GM23338 (cell line): Measurements from ENCODE around the gene MAP2K7. TPM values are rescaled to one million over a fixed set of nuclear protein-coding genes. Genes with fewer than 3 reads are reported as not detected.
A peak's percentile ranks its signal among the peaks of the same experiment; 100 is the strongest.

ENCODE experiments used
- ATAC-seq: fragments of 200-7000 bp; cut with Tn5 transposase; 3 replicates; pipeline ENCODE4 v1.9.1; 2020
- DNase-seq: peaks from one replicate; pipeline ENCODE4 v3.0.0-alpha.2; 2015; ENCODE audit warnings: low spot score
- H2AFZ ChIP-seq: fragments of 200-600 bp; sonication (generic); 2 replicates; pipeline ENCODE4 v1.8.0; 2016; ENCODE audit warnings: antibody characterized with exemption, mild to moderate bottlenecking, moderate library complexity
- H3F3A ChIP-seq: fragments of 200-600 bp; sonication (generic); replicated peaks from 2 replicates; pipeline ENCODE4 v1.8.0; 2017; ENCODE audit warnings: antibody characterized with exemption, mixed run types, low read depth
- H3K27ac ChIP-seq: fragments of 200-600 bp; sonication (generic); 2 replicates; pipeline ENCODE4 v1.6.1; 2016; ENCODE audit warnings: low read depth
- H3K27me3 ChIP-seq: fragments of 200-600 bp; sonication (generic); 2 replicates; pipeline ENCODE4 v1.8.0; 2016; ENCODE audit warnings: mild to moderate bottlenecking, mixed run types, moderate library complexity; ENCODE audit not compliant: insufficient read depth
- H3K36me3 ChIP-seq: fragments of 200-600 bp; sonication (generic); 2 replicates; pipeline ENCODE4 v1.8.0; 2016; ENCODE audit warnings: mild to moderate bottlenecking; ENCODE audit not compliant: insufficient read depth
- H3K4me1 ChIP-seq: fragments of 200-600 bp; sonication (generic); 2 replicates; pipeline ENCODE4 v1.8.0; 2016; ENCODE audit warnings: mild to moderate bottlenecking, moderate library complexity; ENCODE audit not compliant: insufficient read depth
- H3K4me2 ChIP-seq: fragments of 200-600 bp; sonication (generic); 2 replicates; pipeline ENCODE4 v1.7.1; 2017; ENCODE audit warnings: mixed run types
- H3K4me3 ChIP-seq: fragments of 200-600 bp; sonication (generic); 2 replicates; pipeline ENCODE4 v1.6.1; 2016; ENCODE audit warnings: mixed run types
- H3K79me2 ChIP-seq: fragments of 200-600 bp; sonication (generic); replicated peaks from 2 replicates; pipeline ENCODE4 v1.8.0; 2017; ENCODE audit warnings: mild to moderate bottlenecking; ENCODE audit not compliant: insufficient read depth
- H3K9me2 ChIP-seq: fragments of 200-600 bp; sonication (generic); 2 replicates; pipeline ENCODE4 v1.8.0; 2017; ENCODE audit not compliant: insufficient read depth
- H4K20me1 ChIP-seq: fragments of 200-600 bp; sonication (generic); replicated peaks from 2 replicates; pipeline ENCODE4 v1.8.0; 2017; ENCODE audit warnings: mild to moderate bottlenecking; ENCODE audit not compliant: insufficient read depth
- H3K27ac Mint-ChIP-seq: 2 replicates; pipeline ENCODE4 v1.8.0; 2020; ENCODE audit warnings: inconsistent platforms, mild to moderate bottlenecking, moderate library complexity, mixed read lengths
- H3K27me3 Mint-ChIP-seq: 3 replicates; pipeline ENCODE4 v1.8.0; 2022; ENCODE audit warnings: low read depth, mild to moderate bottlenecking, moderate library complexity, mixed read lengths, inconsistent platforms; ENCODE audit not compliant: insufficient read depth, poor library complexity
- H3K36me3 Mint-ChIP-seq: 3 replicates; pipeline ENCODE4 v1.8.0; 2021; ENCODE audit warnings: low read depth, mild to moderate bottlenecking, inconsistent platforms, moderate library complexity, mixed read lengths
- H3K4me1 Mint-ChIP-seq: 3 replicates; pipeline ENCODE4 v1.8.0; 2020; ENCODE audit warnings: mild to moderate bottlenecking, inconsistent platforms, mixed read lengths
- H3K4me3 Mint-ChIP-seq: 3 replicates; pipeline ENCODE4 v1.8.0; 2021; ENCODE audit warnings: moderate library complexity, mild to moderate bottlenecking, inconsistent platforms, mixed read lengths
- H3K9me3 Mint-ChIP-seq: 3 replicates; pipeline ENCODE4 v1.8.0; 2020; ENCODE audit warnings: moderate library complexity, mild to moderate bottlenecking, inconsistent platforms, mixed read lengths
- CREB1 ChIP-seq: fragments of 250-450 bp; sonication (Bioruptor Pico); IDR thresholded peaks from 2 replicates; pipeline ENCODE4 v1.5.0; 2020; ENCODE audit warnings: low read depth, mild to moderate bottlenecking, moderate library complexity
- CTCF ChIP-seq, 2 experiments: fragments of 200-600 bp in 1 of 2; sonication (generic) in 1 of 2; conservative IDR thresholded peaks; 2 replicates each; pipeline versions ENCODE4 v1.5.1 to v1.6.1; 2016 to 2017; ENCODE audit warnings: antibody characterized with exemption in 2 of 2, low read depth in 2 of 2, mild to moderate bottlenecking in 2 of 2, moderate library complexity in 1 of 2
- EZH2 ChIP-seq: fragments of 200-600 bp; sonication (generic); IDR thresholded peaks from one replicate; pipeline ENCODE4 v1.8.0; 2017; ENCODE audit warnings: antibody characterized with exemption, mild to moderate bottlenecking, low read depth; ENCODE audit not compliant: unreplicated experiment
- JUNB ChIP-seq: IDR thresholded peaks from one replicate; pipeline ENCODE4 v1.6.1; 2016; ENCODE audit warnings: antibody characterized with exemption; ENCODE audit not compliant: unreplicated experiment
- NANOG ChIP-seq: IDR thresholded peaks from 2 replicates; pipeline ENCODE4 v1.6.1; 2016; ENCODE audit warnings: antibody characterized with exemption, borderline replicate concordance
- POLR2AphosphoS5 ChIP-seq: IDR thresholded peaks from 2 replicates; pipeline ENCODE4 v1.6.1; 2016; ENCODE audit warnings: antibody characterized with exemption, low read depth
- STAT1 ChIP-seq: IDR thresholded peaks from one replicate; pipeline ENCODE4 v1.6.1; 2016; ENCODE audit warnings: antibody characterized with exemption; ENCODE audit not compliant: unreplicated experiment
- ZNF331 ChIP-seq: fragments of 250-450 bp; sonication (Bioruptor Pico); IDR thresholded peaks from 2 replicates; pipeline ENCODE4 v1.5.0; 2020; ENCODE audit warnings: low read depth, mild to moderate bottlenecking, moderate library complexity
- polyA plus RNA-seq: library from polyadenylated mRNA; unstranded; fragments of >200 nt; fragmentation: Nextera tagmentation; extraction: Ambion mirVana; gene quantifications from 2 replicates; pipeline ENCODE4 v1.2.1, GENCODE V29; 2016
- total RNA-seq: library from RNA; depleted of rRNA; stranded (reverse); fragments of >200 nt; shearing (Covaris generic); gene quantifications from 2 replicates; pipeline ENCODE4 v1.2.3, GENCODE V29; 2014

The MAP2K7 gene
- total and polyA plus RNA-seq, 2 experiments from 2014 or later, result 11.3 to 22.6 TPM

- Mint-ChIP-seq H3K27me3 (peaks cover 9% of the 10 kb centered on the region), H3K4me1 (no peaks in the 10 kb centered on the region; the same call in 2 of the 3 replicates), H3K36me3 (peaks cover 74% of the 10 kb centered on the region), H3K27ac (no peak overlapping the region), H3K4me3 (no peak overlapping the region), H3K9me3 (no peaks in the 10 kb centered on the region)
- Histone ChIP-seq H3F3A (peaks cover 24% of the 10 kb centered on the region), H4K20me1 (peaks cover 14% of the 10 kb centered on the region; the same call in 1 of the 2 replicates), H3K4me1 (no peaks in the 10 kb centered on the region), H3K27ac (no peak overlapping the region), H3K27me3 (no peaks in the 10 kb centered on the region), H3K36me3 (peaks cover 28% of the 10 kb centered on the region; the same call in 1 of the 2 replicates), H3K4me2 (no peak overlapping the region), H3K79me2 (peaks cover 7% of the 10 kb centered on the region; the same call in 1 of the 2 replicates), H3K4me3 (no peak overlapping the region), H3K9me2 (no peaks in the 10 kb centered on the region), H2AFZ (no peak overlapping the region)
- DNase-seq (peak; percentile 41), ATAC-seq (peak; percentile 48)
- TF ChIP-seq CTCF (conservative IDR thresholded peaks at IDR 0.05; ENCODE audit: low read depth in 2 of 2), result peak; percentile 56 to 60
- TF ChIP-seq STAT1, result no peak
Measured at GRCh38 chr19:7933411-7933810, 29.7 kb downstream of the MAP2K7 start.

- DNase-seq, result no peak
Measured at GRCh38 chr19:7933828-7934725, 30.4 kb downstream of the MAP2K7 start.

DNA sequence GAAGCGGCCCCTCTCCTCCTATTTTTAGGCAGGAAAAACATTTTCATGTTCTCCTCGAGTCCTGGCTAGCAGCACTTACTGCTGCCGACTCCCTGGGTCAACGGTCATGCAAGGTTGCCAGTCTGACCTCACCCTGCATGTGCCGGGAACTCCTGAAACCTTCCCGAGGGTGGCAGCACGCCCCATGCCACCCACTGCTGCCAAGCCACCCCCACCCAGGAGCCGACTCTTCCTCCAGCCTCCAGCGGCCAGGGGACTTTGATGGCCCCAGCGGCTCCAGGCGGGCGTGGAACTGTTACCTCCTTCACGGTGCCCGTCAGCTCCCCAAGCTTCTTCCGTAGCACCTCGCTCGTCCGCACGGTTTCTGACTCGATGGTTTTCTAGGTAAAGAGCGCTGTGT lies 31.1 kb downstream of the MAP2K7 start:
- DNase-seq (no peak), ATAC-seq (no peak)
- H3K9me3 Mint-ChIP-seq, result no peaks in the 10 kb centered on the region
- Histone ChIP-seq H3K27ac (no peak overlapping the region), H4K20me1 (peaks cover 22% of the 10 kb centered on the region), H3K4me3 (no peak overlapping the region), H3K4me2 (no peak overlapping the region), H3F3A (peaks cover 20% of the 10 kb centered on the region), H3K79me2 (peaks cover 18% of the 10 kb centered on the region), H3K27me3 (no peaks in the 10 kb centered on the region), H3K9me2 (no peaks in the 10 kb centered on the region), H2AFZ (no peak overlapping the region), H3K4me1 (no peaks in the 10 kb centered on the region), H3K36me3 (peaks cover 35% of the 10 kb centered on the region)
- peaks cover 3% of the 10 kb centered on the region for H3K27me3 Mint-ChIP-seq
- no peaks in the 10 kb centered on the region; the same call in 2 of the 3 replicates for H3K4me1 Mint-ChIP-seq
- no peak for TF ChIP-seq EZH2
- TF ChIP-seq STAT1, result no peak
- no peak for TF ChIP-seq NANOG
- no peak for TF ChIP-seq ZNF331 (CRISPR knock-in tag)
- no peak for TF ChIP-seq CREB1 (CRISPR knock-in tag)
- no peak for TF ChIP-seq JUNB
- no peak overlapping the region for H3K4me3 Mint-ChIP-seq
- no peak overlapping the region for H3K27ac Mint-ChIP-seq
- peaks cover 74% of the 10 kb centered on the region for H3K36me3 Mint-ChIP-seq

More at GRCh38 chr19:7933828-7934725, 30.4 kb downstream of the MAP2K7 start:
- Histone ChIP-seq H3K4me1 (no peaks in the 10 kb centered on the region), H2AFZ (no peak overlapping the region), H3K79me2 (peaks cover 14% of the 10 kb centered on the region), H3K4me2 (no peak overlapping the region), H3K36me3 (peaks cover 35% of the 10 kb centered on the region), H3F3A (peaks cover 22% of the 10 kb centered on the region), H4K20me1 (peaks cover 20% of the 10 kb centered on the region), H3K4me3 (no peak overlapping the region), H3K9me2 (no peaks in the 10 kb centered on the region), H3K27me3 (no peaks in the 10 kb centered on the region), H3K27ac (no peak overlapping the region)
- Mint-ChIP-seq H3K36me3 (peaks cover 74% of the 10 kb centered on the region), H3K9me3 (no peaks in the 10 kb centered on the region), H3K27ac (no peak overlapping the region), H3K4me1 (no peaks in the 10 kb centered on the region; the same call in 2 of the 3 replicates), H3K4me3 (no peak overlapping the region), H3K27me3 (peaks cover 6% of the 10 kb centered on the region)
- TF ChIP-seq POLR2AphosphoS5, result no peak
- ATAC-seq, result no peak
